ENCODE measurements around the gene DENND1B.
"Not testable (repeated sequence)": the region's sequence is repeated elsewhere in the genome, so short reads cannot be mapped to it uniquely, and the experiment has no call there.

Gene DENND1B

DNA sequence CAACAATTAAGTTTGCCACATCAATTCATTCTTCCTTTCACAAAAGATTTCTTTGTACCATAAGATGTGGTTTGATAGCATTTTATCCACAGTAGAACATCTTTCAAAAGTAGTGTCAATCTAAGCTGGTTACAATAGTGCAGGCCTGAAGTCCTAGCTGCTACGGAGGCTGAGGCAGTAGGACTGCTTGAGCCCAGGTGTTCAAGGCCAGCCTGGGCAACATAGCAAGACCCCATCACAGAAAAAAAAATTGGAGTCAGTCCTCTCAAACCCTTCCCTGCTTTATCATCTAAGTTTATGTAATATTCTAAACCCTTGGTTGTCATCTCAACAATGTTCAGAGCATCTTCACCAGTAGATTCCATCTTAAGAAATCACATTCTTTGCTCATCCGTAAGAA is 31.7 kb downstream of the DENND1B start:
- DNase-seq: no peak

DNA sequence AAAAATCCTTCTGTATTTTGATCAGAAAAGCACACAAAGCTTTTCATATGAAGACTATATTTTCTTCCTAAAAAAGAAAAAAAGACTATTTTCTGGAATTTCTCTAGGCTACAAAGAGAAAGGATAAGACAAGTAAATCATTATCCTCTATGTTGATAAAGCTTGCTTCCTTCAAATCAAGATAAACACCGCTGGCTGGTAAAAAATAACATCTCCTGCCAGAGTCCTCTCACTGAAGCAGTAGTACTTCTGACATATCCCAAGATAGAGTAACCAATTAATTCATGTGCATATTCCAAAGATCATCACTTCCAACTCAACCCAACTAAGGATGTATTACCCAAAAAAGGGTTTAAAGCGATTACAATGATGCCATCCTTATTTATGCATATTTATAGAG is 34.3 kb downstream of the DENND1B start:
- no peak for DNase-seq

DNA sequence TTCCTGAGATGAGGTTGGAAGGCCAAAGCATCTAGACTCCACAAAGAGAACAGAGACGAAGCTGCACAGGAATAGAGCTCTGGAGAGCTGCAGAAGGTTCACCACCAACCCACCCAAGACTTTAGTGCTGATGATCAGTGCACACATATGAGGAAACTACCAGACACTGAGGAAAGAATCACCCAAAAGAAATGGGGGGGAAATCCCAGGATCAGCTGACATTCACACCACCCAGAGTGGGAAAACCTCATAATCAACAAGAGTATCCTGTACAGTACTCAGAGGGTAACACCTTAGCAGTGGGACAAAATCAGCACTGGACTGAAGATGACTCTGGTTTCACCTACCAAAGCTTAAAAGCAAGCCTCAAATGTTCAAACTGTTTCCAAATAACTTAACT is 36.4 kb downstream of the DENND1B start:
- no peak for DNase-seq

DNA sequence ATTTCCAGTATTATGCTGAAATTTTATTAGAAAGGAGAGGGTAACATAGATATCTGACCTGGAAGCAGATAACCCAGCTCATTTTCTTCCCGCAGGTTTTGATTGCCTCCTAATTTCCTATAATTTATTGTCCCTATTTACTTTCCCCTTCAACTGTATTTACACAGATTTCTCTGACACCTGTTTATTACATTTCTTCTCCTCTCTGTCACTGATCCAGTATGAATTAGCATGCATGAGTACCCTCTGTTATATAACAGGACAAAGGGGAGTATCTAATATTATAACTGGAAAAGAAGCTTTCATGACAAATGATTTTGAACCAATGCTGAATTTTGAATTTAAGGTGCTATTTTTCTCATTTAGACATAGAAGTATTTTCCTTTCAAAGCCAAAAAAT is 37.4 kb downstream of the DENND1B start:
- DNase-seq: peak; percentile 60

DNA sequence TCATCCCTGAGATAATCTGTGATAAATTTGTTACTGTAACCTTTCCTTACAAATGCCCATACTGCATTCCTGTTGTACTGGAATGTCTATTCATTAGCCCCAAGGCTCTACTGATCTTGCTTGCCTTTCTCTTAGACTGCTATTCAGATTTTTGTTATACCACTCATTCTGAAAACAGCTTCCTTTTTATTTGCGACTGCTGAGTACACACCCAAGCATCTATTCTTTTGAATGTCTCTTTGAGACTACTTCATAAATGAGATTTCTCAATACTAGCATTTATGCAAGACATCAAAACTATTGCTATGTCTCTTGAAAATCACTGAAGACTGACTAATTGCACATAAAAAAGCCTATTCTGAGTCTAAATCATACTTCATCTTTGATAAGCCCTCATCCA is 38.6 kb downstream of the DENND1B start:
- DNase-seq: no peak

DNA sequence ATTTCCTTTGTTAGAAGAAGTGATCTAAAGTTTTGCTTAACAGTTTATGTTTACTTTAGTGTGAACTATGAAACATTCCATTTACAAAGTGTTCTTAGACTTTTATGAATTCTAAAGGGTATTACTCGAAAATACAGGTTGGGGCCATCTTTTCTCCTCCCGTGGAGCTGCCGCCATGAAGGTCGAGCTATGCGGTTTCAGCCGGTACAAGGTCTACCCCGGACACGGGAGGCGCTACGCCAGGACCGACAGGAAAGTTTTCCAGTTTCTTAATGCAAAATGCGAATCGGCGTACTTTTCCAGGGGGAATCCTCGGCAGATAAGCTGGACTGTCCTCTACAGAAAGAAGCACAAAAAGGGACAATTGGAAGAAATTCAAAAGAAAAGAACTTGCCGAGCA is 39.8 kb downstream of the DENND1B start:
- no peak for DNase-seq

DNA sequence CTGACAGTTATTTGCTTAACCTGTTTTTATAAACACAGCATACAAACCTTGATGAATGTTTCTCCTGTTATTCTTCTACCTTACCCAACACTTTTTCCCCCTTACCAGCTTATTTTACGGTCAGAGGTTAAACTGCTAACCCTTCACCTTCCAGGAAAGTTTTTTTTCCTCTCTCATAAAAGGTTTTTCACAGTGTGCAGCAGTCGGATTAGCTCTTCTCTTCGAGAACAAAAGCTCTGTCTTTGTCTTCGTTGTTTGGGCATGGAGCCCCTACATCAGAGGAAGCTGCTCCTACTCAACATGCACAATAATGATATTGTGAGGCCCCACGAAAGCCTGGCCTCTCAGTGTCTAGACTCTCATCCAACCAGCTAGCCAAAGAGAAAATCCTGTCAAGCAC is 42.0 kb downstream of the DENND1B start:
- DNase-seq: no peak

DNA sequence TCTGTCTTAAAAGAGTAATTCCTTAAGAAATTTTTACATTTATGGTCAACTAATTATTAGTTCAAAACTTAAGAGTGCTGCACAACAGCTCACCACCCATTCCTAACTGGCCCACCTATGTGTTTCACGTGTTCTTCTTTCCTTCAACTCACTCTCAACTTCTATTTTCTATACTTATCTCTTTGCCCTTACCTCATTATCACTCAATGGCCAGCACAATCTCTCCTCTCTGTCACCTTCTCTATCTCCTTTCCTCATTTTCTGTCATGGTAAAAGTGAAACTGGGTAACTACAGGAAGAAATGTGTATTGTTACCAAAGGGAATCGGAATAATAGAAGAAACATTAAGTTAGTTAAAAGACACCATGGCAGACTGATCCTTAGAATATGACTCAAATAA is 43.1 kb downstream of the DENND1B start:
- no peak for DNase-seq

DNA sequence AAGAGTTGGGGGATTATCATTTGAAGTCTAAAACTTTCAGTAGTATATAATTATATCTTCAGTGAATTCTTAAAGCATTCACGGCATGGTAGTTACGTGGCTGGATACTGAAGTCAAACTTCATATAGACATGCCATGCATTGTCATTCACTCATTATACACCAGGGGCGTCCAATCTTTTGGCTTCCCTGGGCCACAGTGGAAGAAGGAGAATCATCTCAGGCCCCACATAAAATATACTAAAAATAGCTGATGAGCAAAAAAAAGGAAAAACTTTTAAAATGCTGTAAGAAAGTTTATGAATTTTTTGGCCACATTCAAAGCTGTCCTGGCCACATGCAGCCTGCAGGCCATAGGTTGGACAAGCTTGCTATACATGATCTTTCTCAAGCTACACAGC is 43.8 kb downstream of the DENND1B start:
- no peak for DNase-seq

DNA sequence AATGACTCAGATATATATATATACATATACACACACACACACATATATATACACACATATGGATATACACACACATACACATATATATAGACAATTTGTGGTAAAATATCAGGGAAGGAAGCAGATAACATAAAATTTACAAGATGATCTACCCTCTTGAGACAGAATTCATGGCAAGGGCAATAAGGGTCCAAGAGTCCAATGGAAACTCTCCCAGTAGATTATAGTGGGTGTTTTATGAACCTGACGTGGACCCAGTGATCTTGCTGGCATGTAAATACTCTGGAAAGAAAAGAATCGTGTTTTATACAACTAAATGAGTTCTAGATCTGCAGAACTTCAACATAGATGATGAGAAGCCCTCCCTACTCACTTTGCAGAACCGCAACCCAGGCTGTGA is 49.3 kb downstream of the DENND1B start:
- no peak for DNase-seq

DNA sequence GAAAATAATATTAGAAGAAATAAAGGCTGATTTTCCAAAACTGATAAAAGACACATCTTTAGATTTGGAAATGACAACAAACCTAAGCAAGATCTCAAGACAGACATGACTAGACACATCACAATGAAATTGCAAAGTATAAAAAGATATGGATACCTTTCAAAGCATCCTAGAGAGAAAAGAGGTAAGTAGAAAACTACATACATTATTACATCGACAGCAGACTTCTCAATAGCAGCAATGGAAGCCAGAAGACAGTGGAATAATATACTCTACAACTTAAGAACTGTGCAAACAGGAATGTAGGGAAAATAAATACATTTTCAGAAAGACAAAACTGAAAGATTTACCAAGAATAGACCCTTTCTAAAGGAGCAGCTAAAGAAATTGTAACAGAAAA is 50.2 kb downstream of the DENND1B start:
- no peak for DNase-seq

DNA sequence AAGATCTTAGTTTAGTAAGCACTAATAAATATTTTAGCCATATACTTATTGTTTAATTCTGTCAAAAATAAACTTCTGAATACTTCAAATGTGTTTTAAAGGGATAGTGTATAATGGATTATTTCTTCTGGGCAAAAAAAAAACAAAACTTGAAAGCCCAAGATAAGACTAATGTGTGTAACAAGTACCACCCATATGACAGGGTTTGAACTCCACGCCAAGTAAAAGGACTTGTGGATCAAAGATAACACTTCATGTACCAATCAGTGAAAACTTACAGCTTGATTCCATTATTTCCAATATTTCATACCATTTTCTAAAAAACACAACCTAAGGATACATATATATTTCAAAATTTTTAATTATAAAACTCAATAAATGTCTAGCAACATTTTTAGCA is 59.5 kb downstream of the DENND1B start:
- DNase-seq: no peak

DNA sequence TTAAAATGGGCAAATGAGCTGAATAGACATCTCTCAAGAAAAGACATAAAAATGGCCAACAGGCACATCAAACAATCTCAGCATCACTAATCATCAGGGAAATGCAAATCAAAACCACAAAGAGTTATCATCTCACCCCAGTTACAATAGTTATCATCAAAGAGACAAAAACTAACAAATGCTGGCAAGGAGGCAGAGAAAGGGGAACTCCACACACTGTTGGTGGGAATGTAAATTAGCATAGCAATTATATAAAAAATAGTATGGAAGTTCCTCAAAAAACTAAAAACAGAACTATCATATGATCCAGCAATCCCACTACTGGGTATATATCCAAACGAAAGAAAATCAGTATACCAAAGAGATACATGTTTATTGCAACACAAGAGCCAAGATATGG is 68.7 kb downstream of the DENND1B start:
- DNase-seq: no peak

DNA sequence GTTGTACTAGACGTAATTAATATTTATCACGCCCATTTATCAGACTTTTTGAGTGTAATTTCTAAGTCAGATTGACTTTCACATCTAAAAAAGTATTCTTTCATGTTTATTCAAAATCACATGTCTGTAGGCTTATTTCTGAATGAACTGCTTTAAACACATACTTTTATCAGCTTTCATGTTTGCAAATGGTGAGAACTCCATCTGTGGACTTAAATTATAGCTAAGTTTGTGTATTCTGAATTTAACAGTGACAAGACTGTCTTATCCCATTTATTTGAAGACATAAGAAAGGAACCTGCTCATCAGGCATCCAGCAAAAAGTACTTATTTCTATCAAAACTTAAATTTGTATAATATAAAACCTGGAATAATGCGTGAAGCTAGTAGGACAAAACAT is 69.3 kb downstream of the DENND1B start:
- no peak for DNase-seq

DNA sequence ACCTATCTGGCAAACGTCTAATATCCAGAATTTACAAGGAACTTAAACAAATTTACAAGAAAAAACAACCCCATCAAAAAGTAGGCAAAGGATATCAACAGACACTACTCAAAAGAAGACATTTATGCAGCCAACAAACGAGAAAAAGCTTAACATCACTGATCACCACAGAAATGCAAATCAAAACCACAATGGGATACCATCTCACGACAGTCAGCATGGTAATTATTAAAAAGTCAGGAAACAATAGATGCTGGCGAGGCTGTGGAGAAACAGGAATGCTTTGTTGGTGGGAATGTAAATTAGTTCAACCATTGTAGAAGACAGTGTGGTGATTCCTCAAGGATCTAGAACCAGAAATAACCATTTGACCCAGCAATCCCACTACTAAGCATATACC is 74.6 kb downstream of the DENND1B start:
- not testable (repeated sequence) for DNase-seq

DNA sequence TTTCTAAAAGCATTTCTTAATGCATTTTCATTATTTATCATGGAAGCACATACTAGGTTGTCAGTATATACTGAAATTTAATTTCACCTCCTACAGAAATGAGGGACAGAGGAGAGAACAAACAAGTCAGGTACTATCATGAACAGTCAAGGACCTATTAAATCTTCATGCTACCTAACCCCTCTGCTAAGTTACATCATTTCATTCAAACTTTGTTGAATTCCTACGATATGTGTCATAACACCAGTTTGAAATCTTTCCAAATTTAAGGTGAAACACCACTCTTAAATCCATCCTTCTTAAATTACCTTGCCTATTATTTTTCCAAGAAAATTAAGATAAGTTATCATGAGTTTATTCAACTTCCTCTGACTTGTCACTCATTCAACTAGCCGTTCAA is 78.9 kb downstream of the DENND1B start:
- no peak for DNase-seq

DNA sequence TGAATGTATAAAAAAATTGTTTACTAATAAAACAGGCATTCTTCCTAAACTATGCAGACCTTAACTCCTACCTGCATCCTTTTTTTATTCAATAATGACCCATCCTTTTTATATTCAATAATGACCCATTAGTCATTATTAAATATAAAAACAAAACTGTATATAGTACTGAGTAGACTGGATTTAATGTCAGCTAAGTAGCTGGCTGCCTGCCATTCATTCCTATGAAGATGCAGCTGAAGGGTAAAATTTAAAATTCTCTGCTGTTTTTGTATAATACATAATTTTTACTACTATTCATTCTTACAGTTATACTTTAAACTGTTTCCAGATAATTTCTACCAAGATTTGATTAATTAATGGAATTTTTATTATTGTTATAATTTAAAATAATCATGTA is 79.3 kb downstream of the DENND1B start:
- no peak for DNase-seq

DNA sequence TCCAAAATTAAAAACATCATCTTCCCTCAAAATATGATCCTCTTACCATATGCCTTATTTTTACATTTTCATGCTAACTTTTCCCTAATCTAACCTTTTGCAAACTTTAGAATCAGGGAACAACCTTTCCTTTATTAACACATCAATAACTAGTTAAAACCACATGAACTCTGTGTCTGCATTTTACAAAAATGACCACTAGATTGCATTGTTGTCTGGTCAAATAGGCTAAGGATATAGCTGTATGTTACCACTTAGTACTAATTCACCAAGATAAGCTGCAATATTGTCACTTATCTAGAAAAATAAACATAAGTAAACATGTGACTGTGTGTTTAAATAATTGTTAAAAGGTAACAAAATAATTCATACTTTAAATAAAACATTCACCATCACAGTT is 82.3 kb downstream of the DENND1B start:
- no peak for DNase-seq

DNA sequence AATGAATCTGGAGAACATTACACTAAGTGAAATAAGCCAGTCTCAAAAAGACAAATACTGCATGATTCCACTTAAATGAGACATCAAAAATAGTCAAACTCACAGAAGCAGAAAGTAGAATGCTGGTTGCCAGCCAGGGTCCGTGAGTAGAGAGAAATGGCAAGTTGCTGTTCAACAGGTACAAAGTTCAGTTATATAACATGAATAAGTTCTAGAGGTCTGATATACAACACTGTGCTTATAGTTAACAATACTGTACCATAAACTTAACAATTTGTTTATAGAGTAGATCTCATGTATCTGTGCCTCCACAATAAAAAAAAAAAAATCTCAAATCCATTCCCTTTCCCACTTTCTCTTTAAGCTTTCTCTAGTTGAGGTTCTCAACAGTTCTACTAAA is 83.5 kb downstream of the DENND1B start:
- no peak for DNase-seq

DNA sequence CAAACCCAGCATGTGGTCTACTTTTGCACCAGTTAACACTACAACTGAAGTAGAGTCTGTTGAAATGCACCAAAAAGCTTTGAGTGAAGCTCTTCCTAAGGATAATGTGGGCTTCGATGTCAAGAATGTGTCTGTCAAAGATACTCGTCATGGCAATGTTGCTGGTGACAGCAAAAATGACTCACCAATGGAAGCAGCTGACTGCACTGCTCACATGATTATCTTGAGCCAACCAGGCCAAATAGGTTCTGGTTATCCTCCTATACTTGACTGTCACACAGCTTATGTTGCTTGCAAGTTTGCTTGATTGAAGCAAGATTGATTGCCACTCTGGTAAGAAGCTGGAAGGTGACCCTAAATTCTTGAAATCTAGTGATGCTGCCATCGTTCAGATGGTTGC is 85.2 kb downstream of the DENND1B start:
- no peak for DNase-seq

DNA sequence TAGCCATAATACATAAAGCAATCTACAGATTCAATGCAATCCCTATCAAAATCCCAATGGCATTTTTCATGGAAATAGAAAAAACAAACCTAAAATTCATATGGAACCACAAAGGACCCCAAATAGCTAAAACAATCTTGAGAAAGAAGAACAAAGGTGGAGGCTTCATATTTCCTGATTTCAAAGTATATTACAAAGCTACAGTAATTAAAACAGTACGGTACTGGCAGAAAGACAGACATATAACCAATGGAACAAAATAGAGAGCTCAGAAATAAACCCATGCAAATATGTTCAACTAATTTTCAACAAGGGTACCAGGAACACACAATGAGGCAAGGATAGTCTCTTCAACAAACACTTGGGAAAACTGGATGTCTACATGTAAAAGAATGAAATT is 87.0 kb downstream of the DENND1B start:
- no peak for DNase-seq

DNA sequence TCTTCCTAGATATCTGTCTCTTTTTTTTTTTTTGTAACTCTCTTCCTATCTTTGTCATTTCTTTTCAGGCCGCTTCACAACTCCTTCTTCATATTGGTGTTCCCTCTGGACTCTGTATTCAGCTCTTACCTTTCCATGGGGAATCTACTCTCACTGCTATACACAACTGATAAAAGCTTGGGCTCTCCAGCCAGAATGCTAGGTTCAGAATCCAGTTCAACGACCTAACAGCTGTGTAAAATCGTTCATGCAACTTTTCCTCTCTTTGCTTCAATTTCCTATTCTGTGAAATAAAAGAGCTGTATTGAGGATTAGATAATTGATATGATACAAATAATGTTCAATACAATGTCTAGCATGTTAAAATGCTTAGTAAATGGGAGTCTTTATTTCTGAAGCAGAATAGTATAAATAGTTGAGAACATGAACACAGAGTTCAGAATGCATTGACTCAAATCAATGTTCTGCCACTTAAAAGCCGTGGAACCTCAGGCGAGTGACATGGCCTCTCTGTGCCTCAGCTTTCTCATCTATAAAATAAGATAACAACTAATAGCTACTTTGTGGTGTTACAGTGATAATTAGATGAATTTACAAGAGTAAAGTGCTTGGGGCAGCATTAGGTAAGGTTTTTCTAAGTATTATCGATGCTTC is 88.5 kb downstream of the DENND1B start:
- DNase-seq: no peak

DNA sequence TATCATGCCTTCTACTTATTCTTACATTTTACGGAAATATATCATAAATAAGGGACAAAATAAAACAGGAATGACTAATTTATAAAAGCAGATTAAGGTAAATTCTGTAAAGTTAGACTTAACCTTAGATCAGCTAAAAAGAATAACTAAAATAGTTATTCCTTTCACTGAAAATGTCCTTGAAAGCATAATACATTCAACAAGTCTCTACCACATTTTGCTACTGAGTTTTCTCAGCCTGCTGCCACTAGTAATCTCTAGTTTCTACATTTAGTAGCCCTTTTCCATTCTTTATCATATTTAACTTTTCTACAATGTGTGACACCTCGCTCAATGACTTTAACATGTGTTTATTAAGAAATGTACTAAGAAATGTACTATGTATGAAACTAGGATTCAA is 89.0 kb downstream of the DENND1B start:
- no peak for DNase-seq

DNA sequence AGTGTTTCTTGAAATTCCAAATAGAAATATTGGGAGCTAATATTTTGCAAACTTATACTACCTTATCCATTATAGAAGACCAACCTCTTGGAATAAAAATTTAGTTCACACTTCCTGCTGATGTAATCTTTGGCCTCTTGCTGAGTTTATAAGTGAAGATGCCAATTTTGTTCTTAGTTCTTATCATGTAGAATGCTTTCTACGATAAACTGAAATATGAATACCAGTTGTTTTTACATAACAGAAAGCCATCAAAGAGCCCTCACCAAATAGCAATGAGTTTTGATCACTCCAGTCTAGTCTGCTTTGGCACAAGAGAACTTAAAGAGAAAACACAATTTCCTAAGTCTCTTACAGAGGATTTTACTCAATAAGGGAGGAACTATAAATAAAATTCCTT is 89.5 kb downstream of the DENND1B start:
- no peak for DNase-seq

DNA sequence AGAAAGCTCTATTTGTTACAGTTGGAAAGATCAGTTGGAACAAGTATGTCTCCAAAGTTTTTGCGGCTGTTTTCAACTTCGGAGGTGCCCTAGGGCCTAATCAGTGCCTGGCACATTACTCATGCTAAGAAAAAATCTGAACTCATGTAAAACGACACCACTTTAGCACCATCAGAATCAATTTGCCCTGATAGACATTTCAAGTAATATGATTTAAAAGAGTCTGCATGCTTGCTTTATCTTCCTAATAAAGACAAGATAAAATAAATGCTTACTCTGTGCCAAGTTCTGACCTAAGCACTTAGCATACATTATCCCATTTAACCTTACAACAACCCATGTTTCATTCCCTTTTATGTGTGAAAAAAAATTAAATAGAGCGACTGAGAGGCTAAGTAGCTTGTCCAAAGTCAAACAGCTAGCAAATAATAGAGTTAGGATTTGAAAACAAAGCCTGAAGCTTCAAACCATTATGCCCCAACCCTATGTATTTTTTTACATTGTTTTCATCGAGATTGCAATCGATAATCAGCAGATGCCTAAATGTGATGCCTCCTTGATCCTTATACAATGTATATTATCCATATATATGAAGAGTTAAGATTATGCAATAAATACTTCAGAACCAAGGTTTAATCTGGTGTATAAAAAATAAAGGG is 91.3 kb downstream of the DENND1B start:
- no peak for DNase-seq

Data from NCI-H1417 treated with DMSO at 0.1 percent for 48 hours (cell line).